Calu3 (cell line): Measurements from ENCODE around the gene GIT1. TPM values are rescaled to one million over a fixed set of nuclear protein-coding genes. Genes with fewer than 3 reads are reported as not detected.

Experiments
- BruUV-seq: library from RNA; stranded (reverse); fragments of 400-500 nt; replicated peaks from 2 replicates; lab custom pipeline; 2021; lab: Mats Ljungman, UMichigan
- CTCF ChIA-PET: fragments of 300-600 bp; sonication (Branson Sonifier 250); formaldehyde crosslinking; loops from one replicate; lab custom pipeline; 2022; ENCODE audit warnings: antibody characterized with exemption; lab: Charles Lee
- DNase-seq: peaks from one replicate; pipeline ENCODE4 v3.0.0; 2022
- H3K27ac Mint-ChIP-seq: one replicate; pipeline ENCODE4 v1.8.0; 2022; ENCODE audit warnings: mixed read lengths; ENCODE audit not compliant: unreplicated experiment
- H3K27me3 Mint-ChIP-seq: one replicate; pipeline ENCODE4 v1.8.0; 2022; ENCODE audit warnings: mixed read lengths; ENCODE audit not compliant: unreplicated experiment
- H3K36me3 Mint-ChIP-seq: one replicate; pipeline ENCODE4 v1.8.0; 2022; ENCODE audit warnings: mild to moderate bottlenecking, moderate library complexity, mixed read lengths; ENCODE audit not compliant: insufficient read depth, unreplicated experiment
- H3K4me1 Mint-ChIP-seq: one replicate; pipeline ENCODE4 v1.8.0; 2022; ENCODE audit warnings: mild to moderate bottlenecking, low read depth, mixed read lengths; ENCODE audit not compliant: unreplicated experiment
- H3K4me3 Mint-ChIP-seq: one replicate; pipeline ENCODE4 v1.8.0; 2022; ENCODE audit warnings: mild to moderate bottlenecking, low read depth, moderate library complexity, mixed read lengths; ENCODE audit not compliant: unreplicated experiment
- H3K9me3 Mint-ChIP-seq: one replicate; pipeline ENCODE4 v1.8.0; 2022; ENCODE audit warnings: low read depth, mixed read lengths; ENCODE audit not compliant: unreplicated experiment
- CTCF ChIP-seq: fragments of 200-600 bp; IDR thresholded peaks from one replicate; pipeline ENCODE4 v1.8.0; 2022; ENCODE audit warnings: antibody characterized with exemption; ENCODE audit not compliant: unreplicated experiment
- intact Hi-C: fragments of 100-400 bp; cut with micrococcal nuclease; formaldehyde crosslinking; loops from one replicate; pipeline ENCODE4 v1.10.0; 2022; ENCODE audit not compliant: unreplicated experiment
- total RNA-seq: library from RNA; stranded (reverse); gene quantifications from 2 replicates; pipeline ENCODE4 v1.2.3, GENCODE V29; 2022

The GIT1 gene
- total RNA-seq, 1 experiment from 2014 or later, result 47.7 TPM

- H3K4me1 Mint-ChIP-seq, result peaks cover 19% of the 10 kb centered on the region
- TF ChIP-seq CTCF, result no peak
- H3K4me3 Mint-ChIP-seq, result no peak overlapping the region
- no TSS peak for BruUV-seq
- no peak overlapping the region for H3K27ac Mint-ChIP-seq
- CTCF ChIA-PET, result no interaction called here
- intact Hi-C loops, result loop anchor here (5.0 kb wide), 1 partner anchor 34 kb away; no protein-coding TSS in a partner anchor
- no peaks in the 10 kb centered on the region for H3K27me3 Mint-ChIP-seq
- DNase-seq, result no peak
- H3K36me3 Mint-ChIP-seq, result peaks cover 23% of the 10 kb centered on the region
- H3K9me3 Mint-ChIP-seq, result no peaks in the 10 kb centered on the region
Observed at GRCh38 chr17:29583324-29584248, 5.9 kb downstream of the GIT1 start.

DNA sequence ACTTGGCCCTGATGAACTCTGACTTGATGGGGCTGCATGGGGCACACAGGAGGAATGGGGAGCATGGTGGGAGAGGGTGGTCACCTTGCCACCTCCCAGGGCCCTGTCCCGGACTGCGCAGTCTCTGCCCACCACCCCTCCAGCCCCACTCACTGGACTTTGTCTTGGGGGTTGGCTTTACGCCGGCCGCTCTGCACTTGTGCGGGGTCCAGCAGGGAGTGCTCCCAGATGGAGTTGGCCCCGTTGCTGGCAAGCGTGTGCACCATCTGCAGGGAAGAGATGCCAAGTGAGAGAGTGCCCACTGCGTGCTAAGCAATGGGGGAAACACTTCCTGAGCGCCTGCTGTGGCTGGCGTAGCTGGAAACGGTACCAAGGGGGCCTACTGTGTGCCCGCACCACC lies 6.7 kb downstream of the GIT1 start:
- H3K36me3 Mint-ChIP-seq, result peaks cover 15% of the 10 kb centered on the region
- no peaks in the 10 kb centered on the region for H3K27me3 Mint-ChIP-seq
- H3K9me3 Mint-ChIP-seq, result no peaks in the 10 kb centered on the region
- CTCF ChIA-PET, result no interaction called here
- peaks cover 12% of the 10 kb centered on the region for H3K4me1 Mint-ChIP-seq
- no peak for DNase-seq
- no TSS peak for BruUV-seq
- H3K27ac Mint-ChIP-seq, result no peak overlapping the region
- intact Hi-C loops, result loop anchor here (5.0 kb wide), 1 partner anchor 35 kb away; no protein-coding TSS in a partner anchor
- no peak overlapping the region for H3K4me3 Mint-ChIP-seq
- no peak for TF ChIP-seq CTCF

DNA sequence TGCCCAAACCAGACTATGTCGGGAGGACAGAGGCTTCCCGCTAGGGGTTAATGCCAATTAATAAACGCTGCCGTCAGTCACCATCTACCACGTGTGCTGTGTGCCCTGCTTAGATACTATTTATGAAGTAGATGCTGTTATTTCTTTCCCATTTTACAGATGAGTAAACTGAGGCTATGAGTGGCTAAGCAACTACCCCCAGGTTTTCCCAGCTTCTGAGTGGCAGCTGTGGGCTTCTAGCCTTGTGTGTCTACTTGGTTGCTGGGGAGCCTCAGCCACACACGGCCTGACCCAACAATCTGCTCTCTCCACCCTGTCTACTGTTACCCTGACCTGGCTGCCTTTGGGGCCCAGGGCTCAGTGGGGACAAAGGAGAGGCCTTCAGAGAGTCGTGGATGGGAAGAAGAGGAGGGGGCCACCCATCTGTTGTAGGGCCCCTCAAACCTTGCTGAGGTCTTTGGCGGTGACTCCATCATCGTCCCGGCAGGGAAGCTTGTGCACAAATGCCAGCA lies 7.1 kb downstream of the GIT1 start:
- no peak for TF ChIP-seq CTCF
- no peaks in the 10 kb centered on the region for H3K9me3 Mint-ChIP-seq
- no peak overlapping the region for H3K4me3 Mint-ChIP-seq
- no peak overlapping the region for H3K27ac Mint-ChIP-seq
- no peaks in the 10 kb centered on the region for H3K27me3 Mint-ChIP-seq
- intact Hi-C loops, result loop anchor here (5.0 kb wide), 1 partner anchor 35 kb away; no protein-coding TSS in a partner anchor
- no peak for DNase-seq
- no TSS peak for BruUV-seq
- peaks cover 15% of the 10 kb centered on the region for H3K36me3 Mint-ChIP-seq
- CTCF ChIA-PET, result interaction anchor here (0.6 to 1.8 kb wide), 2 partner anchors 35 to 49 kb away, joined by 4 to 11 read pairs; no protein-coding TSS in a partner anchor
- H3K4me1 Mint-ChIP-seq, result peaks cover 9% of the 10 kb centered on the region

- BruUV-seq, result no TSS peak
- Mint-ChIP-seq H3K4me3 (no peak overlapping the region), H3K4me1 (peaks cover 9% of the 10 kb centered on the region), H3K36me3 (peaks cover 15% of the 10 kb centered on the region), H3K27ac (no peak overlapping the region), H3K27me3 (no peaks in the 10 kb centered on the region), H3K9me3 (no peaks in the 10 kb centered on the region)
- no peak for TF ChIP-seq CTCF
- intact Hi-C loops, result loop anchor here (2.0 to 5.0 kb wide), 2 partner anchors 36 to 439 kb away; no protein-coding TSS in a partner anchor
- CTCF ChIA-PET, result interaction anchor here (0.6 to 2.4 kb wide), 4 partner anchors 10 to 512 kb away, joined by 3 to 18 read pairs (median 8); partner anchors contain the start of gene ANKRD13B
- DNase-seq, result no peak
Observed at GRCh38 chr17:29581583-29582253, 7.7 kb downstream of the GIT1 start.
